Glutamatergic neuron (in vitro differentiated cells): ENCODE data around the gene ZNF860. TPM values are rescaled to one million over a fixed set of nuclear protein-coding genes. Genes with fewer than 3 reads are reported as not detected.

Experiments
- DNase-seq: peaks from one replicate; pipeline ENCODE4 v3.0.0; 2022
- H3K27ac Mint-ChIP-seq: one replicate; pipeline ENCODE4 v1.8.0; 2020; ENCODE audit warnings: mild to moderate bottlenecking, mixed read lengths, inconsistent platforms; ENCODE audit not compliant: unreplicated experiment
- H3K27me3 Mint-ChIP-seq: one replicate; pipeline ENCODE4 v1.8.0; 2020; ENCODE audit warnings: mild to moderate bottlenecking, moderate library complexity, mixed read lengths, inconsistent platforms; ENCODE audit not compliant: unreplicated experiment
- H3K36me3 Mint-ChIP-seq: one replicate; pipeline ENCODE4 v1.8.0; 2020; ENCODE audit warnings: mild to moderate bottlenecking, mixed read lengths, inconsistent platforms; ENCODE audit not compliant: unreplicated experiment
- H3K4me1 Mint-ChIP-seq: one replicate; pipeline ENCODE4 v1.8.0; 2020; ENCODE audit warnings: mild to moderate bottlenecking, low read depth, mixed read lengths, inconsistent platforms; ENCODE audit not compliant: unreplicated experiment
- H3K4me3 Mint-ChIP-seq: one replicate; pipeline ENCODE4 v1.8.0; 2020; ENCODE audit warnings: mild to moderate bottlenecking, mixed read lengths, inconsistent platforms; ENCODE audit not compliant: unreplicated experiment
- H3K9me3 Mint-ChIP-seq: one replicate; pipeline ENCODE4 v1.8.0; 2020; ENCODE audit warnings: mild to moderate bottlenecking, moderate library complexity, mixed read lengths, inconsistent platforms; ENCODE audit not compliant: unreplicated experiment
- total RNA-seq: library from RNA; stranded (reverse); fragmentation: NEBNext Ultra II Directional; extraction: Animal tissue kit (Norgen Biotek cat#: 25700); gene quantifications from one replicate; pipeline ENCODE4 v1.2.1, GENCODE V29; 2021; ENCODE audit not compliant: unreplicated experiment
- TF ChIP-seq, protein P1 (sequence below): fragments of 200-600 bp; sonication (generic); IDR thresholded peaks from one replicate; pipeline ENCODE4 v1.5.0; 2021; ENCODE audit not compliant: partially characterized antibody, unreplicated experiment

ZNF860 gene
- total RNA-seq, 1 donor from 2014 or later, result not detected

DNA sequence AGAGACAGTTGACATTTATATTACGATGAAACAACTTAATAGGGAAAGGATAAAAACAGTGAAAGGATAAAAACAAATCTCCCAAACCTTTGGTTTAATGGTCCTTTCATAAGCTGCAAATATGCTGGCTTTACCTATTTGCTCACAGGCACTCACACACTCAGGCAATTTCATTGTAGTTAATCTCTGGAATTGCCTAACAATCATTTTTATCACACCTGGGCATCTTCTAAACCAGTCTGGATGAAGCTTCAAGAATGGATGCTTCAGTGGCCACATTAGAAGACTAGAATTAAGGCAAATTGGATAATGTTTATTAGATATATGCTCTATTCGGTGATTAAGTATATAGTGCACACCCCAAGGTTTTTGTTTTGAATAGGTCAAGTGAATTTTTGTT is 14.0 kb upstream of the ZNF860 start:
- no peaks in the 10 kb centered on the region for H3K9me3 Mint-ChIP-seq
- no peak overlapping the region for H3K27ac Mint-ChIP-seq
- H3K4me3 Mint-ChIP-seq, result no peak overlapping the region
- peaks cover 1% of the 10 kb centered on the region for H3K27me3 Mint-ChIP-seq
- no peaks in the 10 kb centered on the region for H3K36me3 Mint-ChIP-seq
- H3K4me1 Mint-ChIP-seq, result no peaks in the 10 kb centered on the region
- DNase-seq, result no peak
- TF ChIP-seq, protein P1, sequence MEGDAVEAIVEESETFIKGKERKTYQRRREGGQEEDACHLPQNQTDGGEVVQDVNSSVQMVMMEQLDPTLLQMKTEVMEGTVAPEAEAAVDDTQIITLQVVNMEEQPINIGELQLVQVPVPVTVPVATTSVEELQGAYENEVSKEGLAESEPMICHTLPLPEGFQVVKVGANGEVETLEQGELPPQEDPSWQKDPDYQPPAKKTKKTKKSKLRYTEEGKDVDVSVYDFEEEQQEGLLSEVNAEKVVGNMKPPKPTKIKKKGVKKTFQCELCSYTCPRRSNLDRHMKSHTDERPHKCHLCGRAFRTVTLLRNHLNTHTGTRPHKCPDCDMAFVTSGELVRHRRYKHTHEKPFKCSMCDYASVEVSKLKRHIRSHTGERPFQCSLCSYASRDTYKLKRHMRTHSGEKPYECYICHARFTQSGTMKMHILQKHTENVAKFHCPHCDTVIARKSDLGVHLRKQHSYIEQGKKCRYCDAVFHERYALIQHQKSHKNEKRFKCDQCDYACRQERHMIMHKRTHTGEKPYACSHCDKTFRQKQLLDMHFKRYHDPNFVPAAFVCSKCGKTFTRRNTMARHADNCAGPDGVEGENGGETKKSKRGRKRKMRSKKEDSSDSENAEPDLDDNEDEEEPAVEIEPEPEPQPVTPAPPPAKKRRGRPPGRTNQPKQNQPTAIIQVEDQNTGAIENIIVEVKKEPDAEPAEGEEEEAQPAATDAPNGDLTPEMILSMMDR, result no peak

DNA sequence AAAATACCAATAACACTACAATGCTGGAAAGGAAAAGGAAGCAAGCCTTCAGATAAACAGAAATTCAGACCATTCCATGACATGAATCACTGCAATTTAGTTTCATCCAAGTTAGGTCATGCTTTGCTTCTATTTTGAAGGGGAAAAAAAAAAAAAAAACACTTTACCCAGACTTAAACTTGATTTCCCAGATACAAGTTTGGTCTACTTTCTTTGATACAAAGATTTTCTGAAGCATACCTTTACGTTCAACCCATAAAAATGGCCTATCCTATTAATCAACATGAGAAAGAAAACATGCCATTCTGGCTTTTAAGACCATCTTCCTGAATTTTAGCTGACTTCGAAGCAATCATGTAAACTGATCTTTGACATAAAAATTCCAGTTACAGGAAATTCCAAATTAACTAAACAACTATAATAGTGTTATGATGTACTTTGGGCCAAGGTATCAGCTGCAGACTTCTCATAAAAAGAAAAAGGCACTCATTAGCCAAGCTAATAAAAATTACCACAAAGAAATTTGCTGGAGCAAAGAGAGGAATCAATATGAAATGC is 13.1 kb upstream of the ZNF860 start:
- TF ChIP-seq, protein P1, result no peak
- Mint-ChIP-seq H3K27me3 (no peaks in the 10 kb centered on the region), H3K4me1 (no peaks in the 10 kb centered on the region), H3K27ac (no peak overlapping the region), H3K36me3 (no peaks in the 10 kb centered on the region), H3K4me3 (no peak overlapping the region), H3K9me3 (no peaks in the 10 kb centered on the region)
- DNase-seq, result no peak

DNA sequence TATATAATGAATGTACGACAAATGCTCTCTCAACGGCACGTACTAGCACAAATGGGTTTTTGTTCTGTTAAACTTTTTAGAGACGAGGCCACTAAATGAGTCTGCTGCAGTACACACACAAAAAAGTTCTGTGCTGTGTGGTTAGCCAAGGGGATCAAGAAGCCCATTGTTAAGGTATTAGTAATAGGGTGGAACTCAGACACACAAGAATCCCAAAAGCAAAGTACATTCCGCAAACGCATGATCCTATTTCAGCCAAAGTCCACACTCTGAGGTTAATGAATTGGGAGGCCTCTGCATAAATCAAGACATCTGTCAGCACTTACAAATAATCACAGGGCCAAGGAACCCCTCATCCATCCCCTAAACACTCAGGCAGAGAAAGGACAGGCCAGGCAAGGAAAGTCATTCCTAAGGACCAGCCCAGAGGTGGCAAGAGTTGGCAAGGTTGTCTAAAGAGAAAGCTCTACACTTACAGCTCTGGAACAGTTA is 12.6 kb upstream of the ZNF860 start:
- no peaks in the 10 kb centered on the region for H3K36me3 Mint-ChIP-seq
- DNase-seq, result no peak
- no peaks in the 10 kb centered on the region for H3K4me1 Mint-ChIP-seq
- no peaks in the 10 kb centered on the region for H3K9me3 Mint-ChIP-seq
- H3K27me3 Mint-ChIP-seq, result no peaks in the 10 kb centered on the region
- no peak overlapping the region for H3K4me3 Mint-ChIP-seq
- H3K27ac Mint-ChIP-seq, result no peak overlapping the region
- TF ChIP-seq, protein P1, result no peak

DNA sequence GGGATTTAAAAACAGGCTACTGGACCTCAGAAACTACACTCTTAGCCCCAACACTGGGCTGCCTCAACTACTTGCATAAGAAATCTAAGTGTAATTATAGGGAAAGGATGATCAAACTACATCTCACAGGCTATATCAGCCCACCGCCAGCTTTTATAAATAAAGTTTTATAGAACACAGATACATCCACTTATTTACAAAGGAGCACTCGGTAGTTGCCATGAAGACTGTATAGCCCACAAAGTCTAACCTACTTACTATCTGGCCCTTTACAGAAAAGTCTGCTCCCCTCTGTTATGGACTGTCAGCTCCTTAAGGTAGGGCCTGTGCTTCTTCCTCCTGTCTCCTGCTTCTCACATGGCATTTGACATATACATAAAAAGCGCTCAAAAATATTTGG is 9.9 kb upstream of the ZNF860 start:
- Mint-ChIP-seq H3K27ac (no peak overlapping the region), H3K4me1 (no peaks in the 10 kb centered on the region), H3K9me3 (no peaks in the 10 kb centered on the region), H3K4me3 (no peak overlapping the region), H3K36me3 (no peaks in the 10 kb centered on the region), H3K27me3 (peaks cover 2% of the 10 kb centered on the region)
- TF ChIP-seq, protein P1, result no peak
- DNase-seq, result no peak

DNA sequence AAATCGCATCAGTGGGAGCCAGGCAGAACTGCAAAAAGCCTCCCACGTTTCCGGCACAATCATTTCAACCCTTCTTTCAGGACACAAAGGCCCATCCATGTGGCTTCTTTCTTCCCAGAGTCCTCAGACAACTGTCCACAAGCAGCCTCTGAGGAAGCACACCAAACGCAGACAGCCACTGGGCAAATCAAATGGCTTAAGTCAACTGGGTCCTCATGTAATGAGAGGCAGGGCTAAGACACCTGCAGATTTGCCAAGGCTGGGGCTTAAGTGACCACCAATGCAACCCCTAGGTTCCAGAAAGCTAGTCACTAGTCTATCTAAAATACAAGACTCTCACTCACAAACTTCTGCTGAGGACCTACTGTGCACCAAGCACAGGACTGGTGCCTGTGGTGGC is 8.5 kb upstream of the ZNF860 start:
- H3K4me1 Mint-ChIP-seq, result no peaks in the 10 kb centered on the region
- H3K27me3 Mint-ChIP-seq, result peaks cover 4% of the 10 kb centered on the region
- no peaks in the 10 kb centered on the region for H3K9me3 Mint-ChIP-seq
- H3K27ac Mint-ChIP-seq, result no peak overlapping the region
- DNase-seq, result no peak
- H3K4me3 Mint-ChIP-seq, result no peak overlapping the region
- TF ChIP-seq, protein P1, result no peak
- H3K36me3 Mint-ChIP-seq, result no peaks in the 10 kb centered on the region
